Astrocyte (in vitro differentiated cells and primary cell): Measurements from ENCODE around the gene SPIC. TPM values are rescaled to one million over a fixed set of nuclear protein-coding genes. Genes with fewer than 3 reads are reported as not detected.

Experiments used
- DNase-seq: peaks from one replicate; pipeline ENCODE4 v3.0.0-alpha.2; 2010; ENCODE audit warnings: low read depth
- FAIRE-seq: peaks from 2 replicates; lab custom pipeline; 2011; peaks lifted over from hg19 to GRCh38; lab: Jason Lieb, UNC
- H2AFZ ChIP-seq: 2 replicates; pipeline ENCODE4 v1.6.0; 2012; ENCODE audit warnings: low read depth, low read length, inconsistent platforms
- H3K27ac ChIP-seq: 2 replicates; pipeline ENCODE4 v1.5.1; 2011; ENCODE audit warnings: low read depth, low read length, inconsistent platforms
- H3K27me3 ChIP-seq: 2 replicates; pipeline ENCODE4 v1.6.0; 2011; ENCODE audit warnings: low read length, inconsistent platforms; ENCODE audit not compliant: insufficient read depth
- H3K36me3 ChIP-seq: 2 replicates; pipeline ENCODE4 v1.5.1; 2011; ENCODE audit warnings: low read length, inconsistent platforms; ENCODE audit not compliant: insufficient read depth
- H3K4me1 ChIP-seq: 2 replicates; pipeline ENCODE4 v1.5.1; 2011; ENCODE audit warnings: low read length, inconsistent platforms; ENCODE audit not compliant: insufficient read depth
- H3K4me2 ChIP-seq: 2 replicates; pipeline ENCODE4 v1.6.0; 2012; ENCODE audit warnings: low read length, inconsistent platforms
- H3K4me3 ChIP-seq: 2 replicates; pipeline ENCODE4 v1.5.1; 2011; ENCODE audit warnings: low read depth, mild to moderate bottlenecking, low read length, inconsistent platforms; ENCODE audit not compliant: insufficient read depth
- H3K79me2 ChIP-seq: 2 replicates; pipeline ENCODE4 v1.6.0; 2012; ENCODE audit warnings: mild to moderate bottlenecking, low read length, inconsistent platforms; ENCODE audit not compliant: insufficient read depth
- H3K9ac ChIP-seq: 2 replicates; pipeline ENCODE4 v1.6.0; 2012; ENCODE audit warnings: mild to moderate bottlenecking, low read length, inconsistent platforms
- H3K9me3 ChIP-seq: 2 replicates; pipeline ENCODE4 v1.5.1; 2012; ENCODE audit warnings: low read depth, mild to moderate bottlenecking, low read length, inconsistent platforms; ENCODE audit not compliant: insufficient read depth
- H4K20me1 ChIP-seq: 2 replicates; pipeline ENCODE4 v1.6.0; 2012; ENCODE audit warnings: low read length, inconsistent platforms; ENCODE audit not compliant: insufficient read depth
- H3K27ac Mint-ChIP-seq: one replicate; pipeline ENCODE4 v1.8.0; 2021; ENCODE audit warnings: mild to moderate bottlenecking, mixed read lengths; ENCODE audit not compliant: unreplicated experiment
- H3K27me3 Mint-ChIP-seq: one replicate; pipeline ENCODE4 v1.8.0; 2021; ENCODE audit warnings: low read depth, mixed read lengths; ENCODE audit not compliant: unreplicated experiment
- H3K36me3 Mint-ChIP-seq: one replicate; pipeline ENCODE4 v1.8.0; 2021; ENCODE audit warnings: low read depth, mixed read lengths; ENCODE audit not compliant: unreplicated experiment
- H3K4me1 Mint-ChIP-seq: one replicate; pipeline ENCODE4 v1.8.0; 2021; ENCODE audit warnings: low read depth, mixed read lengths; ENCODE audit not compliant: unreplicated experiment
- H3K4me3 Mint-ChIP-seq: one replicate; pipeline ENCODE4 v1.8.0; 2021; ENCODE audit warnings: mild to moderate bottlenecking, moderate library complexity, mixed read lengths; ENCODE audit not compliant: unreplicated experiment
- H3K9me3 Mint-ChIP-seq: one replicate; pipeline ENCODE4 v1.8.0; 2021; ENCODE audit warnings: mild to moderate bottlenecking, mixed read lengths; ENCODE audit not compliant: unreplicated experiment
- EZH2 ChIP-seq: IDR thresholded peaks from 2 replicates; pipeline ENCODE4 v1.6.1; 2012; ENCODE audit warnings: mild to moderate bottlenecking, low read length, inconsistent platforms; ENCODE audit not compliant: insufficient read depth
- total RNA-seq: library from RNA; stranded (reverse); gene quantifications from 2 replicates; pipeline ENCODE4 v1.2.1, GENCODE V29; 2021
- TF ChIP-seq, protein P1 (sequence below): IDR thresholded peaks from 2 replicates; pipeline ENCODE4 v1.5.1; 2011; ENCODE audit warnings: low read depth, mild to moderate bottlenecking, inconsistent platforms, low read length, moderate library complexity; ENCODE audit not compliant: insufficient read depth

Gene SPIC
- total RNA-seq, 1 donor from 2014 or later: not detected

DNA sequence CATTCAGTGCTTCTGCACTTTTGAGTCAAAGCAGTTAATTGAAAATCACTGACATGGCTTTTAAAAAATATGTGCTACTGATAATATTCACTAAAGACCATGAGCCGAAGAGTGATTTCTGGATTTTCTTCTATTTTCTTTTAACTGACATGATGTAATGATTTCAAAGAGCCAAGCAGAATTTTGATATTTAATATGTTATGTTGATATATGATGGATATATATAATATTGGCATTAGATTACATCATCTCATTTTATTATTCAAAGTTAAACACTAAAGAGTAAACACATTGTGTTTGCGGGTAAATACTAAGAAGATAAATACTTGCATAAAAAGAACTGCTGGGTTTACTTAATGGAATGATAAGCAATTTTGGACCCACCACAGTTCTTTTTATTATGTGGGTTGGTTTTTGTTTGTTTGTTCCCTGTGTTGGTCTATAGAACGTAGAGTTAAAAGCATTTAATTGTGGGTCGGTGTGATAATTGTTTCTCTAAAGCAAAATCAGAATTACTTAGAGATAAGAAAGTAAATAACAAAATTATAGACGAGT, 692 bp downstream of the SPIC start:
- H3K27me3 ChIP-seq: no peaks in the 10 kb centered on the region
- no peaks in the 10 kb centered on the region for H3K36me3 Mint-ChIP-seq
- FAIRE-seq (no peak), DNase-seq (no peak)
- H3K9me3 Mint-ChIP-seq: no peaks in the 10 kb centered on the region
- no peaks in the 10 kb centered on the region for H3K4me1 Mint-ChIP-seq
- H2AFZ ChIP-seq: no peak overlapping the region
- no peak overlapping the region for H3K4me3 ChIP-seq
- TF ChIP-seq, protein P1, sequence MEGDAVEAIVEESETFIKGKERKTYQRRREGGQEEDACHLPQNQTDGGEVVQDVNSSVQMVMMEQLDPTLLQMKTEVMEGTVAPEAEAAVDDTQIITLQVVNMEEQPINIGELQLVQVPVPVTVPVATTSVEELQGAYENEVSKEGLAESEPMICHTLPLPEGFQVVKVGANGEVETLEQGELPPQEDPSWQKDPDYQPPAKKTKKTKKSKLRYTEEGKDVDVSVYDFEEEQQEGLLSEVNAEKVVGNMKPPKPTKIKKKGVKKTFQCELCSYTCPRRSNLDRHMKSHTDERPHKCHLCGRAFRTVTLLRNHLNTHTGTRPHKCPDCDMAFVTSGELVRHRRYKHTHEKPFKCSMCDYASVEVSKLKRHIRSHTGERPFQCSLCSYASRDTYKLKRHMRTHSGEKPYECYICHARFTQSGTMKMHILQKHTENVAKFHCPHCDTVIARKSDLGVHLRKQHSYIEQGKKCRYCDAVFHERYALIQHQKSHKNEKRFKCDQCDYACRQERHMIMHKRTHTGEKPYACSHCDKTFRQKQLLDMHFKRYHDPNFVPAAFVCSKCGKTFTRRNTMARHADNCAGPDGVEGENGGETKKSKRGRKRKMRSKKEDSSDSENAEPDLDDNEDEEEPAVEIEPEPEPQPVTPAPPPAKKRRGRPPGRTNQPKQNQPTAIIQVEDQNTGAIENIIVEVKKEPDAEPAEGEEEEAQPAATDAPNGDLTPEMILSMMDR: no peak
- no peak for TF ChIP-seq EZH2
- H3K36me3 ChIP-seq: no peaks in the 10 kb centered on the region
- H3K27me3 Mint-ChIP-seq: no peaks in the 10 kb centered on the region
- H4K20me1 ChIP-seq: no peaks in the 10 kb centered on the region
- no peak overlapping the region for H3K27ac ChIP-seq
- no peak overlapping the region for H3K9ac ChIP-seq
- no peak overlapping the region for H3K4me2 ChIP-seq
- no peak overlapping the region for H3K27ac Mint-ChIP-seq
- H3K9me3 ChIP-seq: no peaks in the 10 kb centered on the region
- H3K4me1 ChIP-seq: no peaks in the 10 kb centered on the region
- H3K79me2 ChIP-seq: no peaks in the 10 kb centered on the region
- H3K4me3 Mint-ChIP-seq: no peak overlapping the region

DNA sequence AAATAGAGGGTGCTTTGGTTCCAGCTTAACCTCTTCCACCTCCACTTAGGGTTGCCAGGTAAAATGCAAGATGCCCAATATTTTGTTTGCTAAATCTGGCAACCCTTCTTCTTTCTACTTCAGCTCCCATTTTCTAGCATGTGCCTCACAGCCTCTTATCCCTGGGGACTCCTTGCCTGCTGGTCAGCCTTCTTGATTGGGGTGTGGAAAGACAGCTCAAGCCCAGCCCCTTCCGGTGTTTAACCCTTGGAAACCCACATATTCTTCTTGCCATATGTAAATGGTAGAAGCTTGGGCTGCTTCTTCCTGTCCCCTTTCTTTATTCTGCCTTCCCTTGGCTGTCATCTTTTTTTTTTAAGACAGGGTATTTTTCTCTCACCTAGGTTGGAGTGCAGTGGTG, 5.7 kb downstream of the SPIC start:
- H4K20me1 ChIP-seq: no peaks in the 10 kb centered on the region
- no peaks in the 10 kb centered on the region for H3K9me3 ChIP-seq
- no peak overlapping the region for H3K4me2 ChIP-seq
- H3K36me3 ChIP-seq: no peaks in the 10 kb centered on the region
- DNase-seq (no peak), FAIRE-seq (no peak)
- no peaks in the 10 kb centered on the region for H3K79me2 ChIP-seq
- H3K36me3 Mint-ChIP-seq: no peaks in the 10 kb centered on the region
- TF ChIP-seq EZH2: no peak
- TF ChIP-seq, protein P1: no peak
- H3K9me3 Mint-ChIP-seq: no peaks in the 10 kb centered on the region
- no peak overlapping the region for H3K27ac Mint-ChIP-seq
- H2AFZ ChIP-seq: no peak overlapping the region
- H3K4me1 ChIP-seq: no peaks in the 10 kb centered on the region
- H3K27me3 ChIP-seq: no peaks in the 10 kb centered on the region
- no peak overlapping the region for H3K9ac ChIP-seq
- no peak overlapping the region for H3K4me3 ChIP-seq
- no peak overlapping the region for H3K4me3 Mint-ChIP-seq
- H3K4me1 Mint-ChIP-seq: no peaks in the 10 kb centered on the region
- no peak overlapping the region for H3K27ac ChIP-seq
- no peaks in the 10 kb centered on the region for H3K27me3 Mint-ChIP-seq

DNA sequence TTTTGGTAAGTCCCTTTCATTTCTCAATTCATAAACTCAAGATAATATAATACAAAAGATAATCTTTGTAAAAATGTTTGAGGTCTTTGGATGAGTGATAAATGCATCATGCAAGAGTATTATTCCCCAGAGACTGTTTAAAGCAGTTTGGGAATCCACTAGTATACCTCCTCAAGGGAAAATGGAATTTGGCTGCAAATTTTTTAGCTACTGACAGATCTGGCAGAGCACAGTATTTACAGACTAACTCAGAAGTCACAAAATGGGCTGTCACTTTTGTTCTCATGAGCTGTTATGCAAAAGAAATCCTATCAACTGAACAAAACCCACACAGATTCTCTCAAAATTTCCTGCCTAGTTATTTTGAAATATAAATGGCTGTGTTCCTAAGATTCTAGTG, 9.9 kb downstream of the SPIC start:
- Histone ChIP-seq H3K27me3 (no peaks in the 10 kb centered on the region), H3K4me1 (no peaks in the 10 kb centered on the region), H3K79me2 (no peaks in the 10 kb centered on the region), H3K9me3 (no peaks in the 10 kb centered on the region), H3K4me2 (no peak overlapping the region), H3K36me3 (no peaks in the 10 kb centered on the region), H2AFZ (no peak overlapping the region), H4K20me1 (no peaks in the 10 kb centered on the region), H3K9ac (no peak overlapping the region), H3K4me3 (no peak overlapping the region), H3K27ac (no peak overlapping the region)
- no peak overlapping the region for H3K27ac Mint-ChIP-seq
- FAIRE-seq: no peak
- H3K4me1 Mint-ChIP-seq: no peaks in the 10 kb centered on the region
- no peaks in the 10 kb centered on the region for H3K27me3 Mint-ChIP-seq
- DNase-seq: no peak
- no peak overlapping the region for H3K4me3 Mint-ChIP-seq
- no peaks in the 10 kb centered on the region for H3K9me3 Mint-ChIP-seq
- TF ChIP-seq, protein P1: no peak
- TF ChIP-seq EZH2: no peak
- no peaks in the 10 kb centered on the region for H3K36me3 Mint-ChIP-seq
